NCI-H510A treated with DMSO at 0.1 percent for 48 hours (cell line): ENCODE data around the gene GDF2.

Experiments
- DNase-seq: peaks from one replicate; lab custom pipeline; 2025; lab: John Stamatoyannopoulos, UW

Gene GDF2

DNA sequence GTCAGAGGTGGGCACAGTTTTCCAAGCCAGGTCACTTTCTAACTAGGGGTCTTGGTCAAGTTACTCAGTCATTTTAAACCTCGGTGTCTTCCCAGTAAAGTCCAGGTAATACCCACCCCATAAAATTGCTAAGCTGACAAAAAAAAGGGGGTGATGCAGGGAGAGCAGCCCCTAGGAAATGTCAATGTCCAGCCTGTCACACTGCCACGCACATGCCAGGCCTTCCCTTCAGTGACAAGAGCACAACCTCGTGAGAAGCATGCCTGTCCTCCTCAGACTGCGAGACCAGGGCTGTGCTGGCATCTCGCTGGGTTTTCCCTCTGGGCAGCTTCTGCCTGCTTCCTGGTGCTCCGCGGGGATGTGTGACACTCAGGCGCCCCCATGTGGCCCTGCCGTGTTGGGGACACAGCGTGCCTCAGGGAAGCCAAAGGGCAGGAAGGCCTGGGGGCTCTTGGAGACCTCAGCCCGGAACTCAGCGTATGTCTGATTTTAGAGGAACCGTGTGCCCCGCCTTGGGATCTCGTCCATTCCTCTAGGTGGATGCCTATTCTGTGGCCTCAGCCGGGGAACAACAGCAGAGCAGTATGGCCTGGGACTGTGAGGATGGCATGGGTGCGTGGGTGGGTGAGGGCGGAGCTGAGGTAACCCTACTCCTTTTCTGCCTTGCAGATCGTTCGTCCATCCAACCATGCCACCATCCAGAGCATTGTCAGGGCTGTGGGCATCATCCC lies 10.2 kb upstream of the GDF2 start:
- DNase-seq, result peak; percentile 27

DNA sequence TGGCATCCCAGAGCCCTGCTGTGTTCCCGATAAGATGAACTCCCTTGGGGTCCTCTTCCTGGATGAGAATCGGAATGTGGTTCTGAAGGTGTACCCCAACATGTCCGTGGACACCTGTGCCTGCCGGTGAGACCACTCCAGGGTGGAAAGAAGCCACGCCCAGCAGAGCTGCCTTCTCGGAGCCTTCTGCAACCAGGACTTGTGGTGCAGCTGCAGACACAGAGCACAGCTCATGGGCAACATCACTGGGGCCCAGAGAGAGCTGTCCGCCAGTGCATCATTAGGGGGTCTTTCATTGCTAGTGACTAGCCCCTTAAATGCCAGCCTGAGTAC lies 9.6 kb upstream of the GDF2 start:
- no peak for DNase-seq

DNA sequence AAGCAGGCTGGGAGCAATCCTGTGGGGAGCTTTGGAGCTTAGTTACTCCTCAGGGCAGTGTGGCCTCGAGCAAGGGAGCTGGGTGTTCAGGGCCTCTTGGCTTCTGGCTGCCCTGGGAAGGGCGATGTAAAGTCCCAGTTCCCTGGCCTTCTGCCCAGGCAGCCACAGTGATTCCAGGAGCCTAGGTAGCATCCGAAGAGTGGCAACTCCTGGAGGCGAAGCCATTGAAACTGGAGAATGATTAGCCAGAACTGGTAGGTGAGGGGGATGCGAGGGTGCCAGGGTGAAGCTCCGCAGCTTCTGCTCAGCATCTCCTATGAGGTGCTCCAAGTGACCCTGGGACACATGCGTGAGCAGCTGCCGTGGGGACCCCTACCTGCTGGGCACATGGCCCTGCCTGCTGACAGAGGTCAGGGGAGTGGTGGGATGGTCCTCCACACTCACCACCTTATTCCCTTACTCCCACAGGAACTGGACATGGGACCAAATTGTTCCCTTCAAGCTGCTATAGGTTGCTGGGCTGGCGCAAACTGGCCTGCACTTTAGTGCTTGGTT lies 7.8 kb upstream of the GDF2 start:
- DNase-seq, result no peak

- no peak for DNase-seq
Observed at GRCh38 chr10:47315421-47315820, 6.8 kb upstream of the GDF2 start.

GRCh38 chr10:47316131-47316530 lies 6.1 kb upstream of the GDF2 start:
- no peak for DNase-seq

DNA sequence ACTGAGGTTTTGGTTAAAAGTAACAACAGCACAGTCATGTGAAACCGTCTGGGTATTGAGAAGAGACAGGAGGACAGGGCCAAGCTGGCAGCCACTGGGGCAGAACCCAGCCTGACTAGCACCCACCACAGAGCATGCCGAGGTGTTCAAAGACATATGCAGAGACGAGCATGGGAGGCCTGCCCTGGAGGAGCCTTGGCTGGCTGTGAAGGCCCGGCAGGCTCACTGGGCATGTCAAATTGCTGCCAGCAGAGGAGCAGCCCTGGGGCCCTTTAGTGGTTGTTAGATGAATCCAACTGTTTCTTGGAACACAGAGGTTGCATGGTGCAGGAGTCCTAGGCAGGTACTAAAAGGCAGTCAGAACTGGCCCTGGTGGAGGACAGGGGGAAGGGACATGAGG lies 5.0 kb upstream of the GDF2 start:
- DNase-seq, result no peak

GRCh38 chr10:47318706-47319105 lies 3.5 kb upstream of the GDF2 start:
- DNase-seq, result no peak

DNA sequence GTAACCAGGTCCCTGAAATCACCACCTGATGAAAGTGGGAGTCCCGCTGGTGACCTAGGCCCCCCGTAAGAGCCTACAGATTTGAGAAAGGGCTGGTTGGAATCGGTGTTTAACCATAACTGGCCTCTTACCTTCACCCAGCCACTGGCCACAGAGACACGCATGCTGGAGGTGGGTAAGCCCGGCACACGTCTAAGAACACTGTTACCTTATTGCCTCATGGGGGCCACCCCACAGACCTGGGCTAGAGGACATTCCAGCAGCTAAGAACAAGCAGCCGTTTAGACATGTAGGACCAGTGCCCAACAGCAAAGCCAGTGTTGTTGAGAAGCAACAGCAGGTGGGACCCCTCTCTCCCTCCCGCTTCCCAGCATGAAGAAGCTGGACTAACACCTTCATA lies 2.5 kb upstream of the GDF2 start:
- DNase-seq, result no peak

DNA sequence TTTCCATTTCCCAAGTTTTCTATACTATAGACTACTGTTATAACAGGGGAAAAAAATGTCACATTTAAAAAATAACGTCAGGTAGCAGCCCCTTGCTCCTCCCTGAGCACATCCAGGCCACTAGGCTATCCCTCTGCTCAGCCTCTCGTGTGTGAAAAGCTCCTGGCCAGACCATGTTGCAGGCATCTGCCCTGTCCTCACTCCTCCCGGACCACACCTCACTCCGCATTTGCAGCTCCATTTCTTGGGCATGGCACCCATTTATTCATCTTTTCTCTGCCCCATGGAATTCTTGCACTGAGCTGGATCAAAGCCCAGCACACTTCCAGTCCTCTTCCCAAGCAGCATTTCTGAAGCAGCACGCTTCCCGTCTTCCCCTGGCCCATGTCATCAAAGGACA lies 1.4 kb upstream of the GDF2 start:
- DNase-seq, result no peak

DNA sequence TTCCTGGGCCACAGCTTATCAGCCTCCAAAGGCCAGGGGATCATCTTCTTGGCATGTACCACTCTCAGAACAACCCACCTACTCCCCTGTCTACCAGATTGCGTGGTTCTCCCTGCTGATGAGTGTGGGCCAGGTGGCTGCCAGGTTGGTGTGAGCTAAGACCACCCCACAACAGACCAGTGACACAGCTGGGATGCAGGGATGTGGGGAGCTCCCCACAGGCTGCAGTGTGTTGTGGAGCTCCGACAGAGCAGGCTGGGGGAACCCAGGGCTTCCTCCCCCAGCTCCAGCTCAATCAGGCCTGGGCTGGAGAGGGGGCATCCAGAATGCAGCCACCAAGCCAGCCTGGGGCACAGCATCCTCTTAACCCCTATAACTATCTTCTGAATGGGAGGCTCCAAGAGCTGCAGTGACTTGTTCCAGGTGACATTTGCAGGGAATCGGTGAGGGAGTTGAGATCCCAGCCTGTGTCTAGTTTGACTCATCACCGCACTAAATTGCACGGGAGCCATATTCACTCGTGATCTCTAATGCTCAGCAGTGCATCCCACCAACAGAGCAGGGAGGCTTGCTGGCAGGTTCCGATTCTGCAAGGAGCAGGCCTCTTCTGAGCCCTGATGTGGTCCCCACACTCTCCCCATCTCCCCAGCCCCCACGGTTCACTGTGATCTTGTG lies 596 bp upstream of the GDF2 start:
- no peak for DNase-seq

DNA sequence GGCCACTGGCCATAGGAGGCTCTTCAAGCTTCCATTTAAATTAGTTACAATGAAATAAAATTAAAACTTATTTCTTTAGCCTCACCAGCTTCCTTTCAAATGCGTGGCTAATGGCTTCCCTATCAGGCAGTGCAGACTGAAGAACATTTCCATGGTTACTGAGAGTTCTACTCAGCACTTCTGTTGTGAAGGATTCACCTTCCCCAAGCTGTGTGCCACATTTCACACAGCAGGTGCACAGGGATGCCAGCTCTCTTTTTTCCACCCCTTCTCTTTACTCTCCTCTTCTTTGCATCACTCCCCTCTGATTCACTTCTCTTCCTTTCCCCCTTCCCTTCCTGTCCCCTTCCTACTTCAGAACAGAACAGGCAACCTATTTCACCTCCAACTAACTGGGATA lies 833 bp downstream of the GDF2 start:
- no peak for DNase-seq

- DNase-seq, result no peak
Observed at GRCh38 chr10:47323636-47324296, 1.5 kb downstream of the GDF2 start.

DNA sequence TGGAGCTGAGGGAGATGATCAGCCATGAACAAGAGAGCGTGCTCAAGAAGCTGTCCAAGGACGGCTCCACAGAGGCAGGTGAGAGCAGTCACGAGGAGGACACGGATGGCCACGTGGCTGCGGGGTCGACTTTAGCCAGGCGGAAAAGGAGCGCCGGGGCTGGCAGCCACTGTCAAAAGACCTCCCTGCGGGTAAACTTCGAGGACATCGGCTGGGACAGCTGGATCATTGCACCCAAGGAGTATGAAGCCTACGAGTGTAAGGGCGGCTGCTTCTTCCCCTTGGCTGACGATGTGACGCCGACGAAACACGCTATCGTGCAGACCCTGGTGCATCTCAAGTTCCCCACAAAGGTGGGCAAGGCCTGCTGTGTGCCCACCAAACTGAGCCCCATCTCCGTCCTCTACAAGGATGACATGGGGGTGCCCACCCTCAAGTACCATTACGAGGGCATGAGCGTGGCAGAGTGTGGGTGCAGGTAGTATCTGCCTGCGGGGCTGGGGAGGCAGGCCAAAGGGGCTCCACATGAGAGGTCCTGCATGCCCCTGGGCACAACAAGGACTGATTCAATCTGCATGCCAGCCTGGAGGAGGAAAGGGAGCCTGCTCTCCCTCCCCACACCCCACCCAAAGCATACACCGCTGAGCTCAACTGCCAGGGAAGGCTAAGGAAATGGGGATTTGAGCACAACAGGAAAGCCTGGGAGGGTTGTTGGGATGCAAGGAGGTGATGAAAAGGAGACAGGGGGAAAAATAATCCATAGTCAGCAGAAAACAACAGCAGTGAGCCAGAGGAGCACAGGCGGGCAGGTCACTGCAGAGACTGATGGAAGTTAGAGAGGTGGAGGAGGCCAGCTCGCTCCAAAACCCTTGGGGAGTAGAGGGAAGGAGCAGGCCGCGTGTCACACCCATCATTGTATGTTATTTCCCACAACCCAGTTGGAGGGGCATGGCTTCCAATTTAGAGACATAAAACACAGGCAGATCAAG lies 3.3 kb downstream of the GDF2 start:
- no peak for DNase-seq

DNA sequence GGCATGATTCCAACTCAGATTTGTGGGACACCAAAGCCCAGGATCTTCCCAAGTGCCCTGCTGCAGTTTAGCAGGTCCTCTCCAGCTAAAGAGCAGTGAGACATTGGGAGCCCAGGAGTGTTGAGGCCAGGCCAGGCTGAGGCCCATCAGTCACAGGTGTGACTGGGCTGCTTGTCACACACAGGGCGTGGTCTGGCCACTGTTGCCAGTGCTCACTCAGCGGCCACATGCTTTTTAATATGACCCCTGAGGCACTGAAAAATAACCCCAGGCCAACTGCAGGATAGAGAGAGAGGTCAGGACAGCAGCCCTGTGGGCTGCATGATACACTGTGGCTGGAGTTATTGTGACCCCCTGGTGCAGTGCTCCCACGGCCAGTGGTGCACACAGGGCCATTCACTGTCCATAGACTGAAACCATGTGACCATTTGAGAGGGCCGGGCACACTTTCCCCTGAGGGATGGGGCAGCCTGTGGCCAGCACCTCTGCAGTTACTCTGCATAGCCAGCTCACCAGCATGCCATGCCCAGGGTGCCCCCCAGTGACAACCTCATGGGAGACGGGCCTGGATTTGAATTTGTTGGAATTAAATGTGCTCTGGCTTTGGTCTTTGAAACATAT lies 4.2 kb downstream of the GDF2 start:
- DNase-seq, result no peak

DNA sequence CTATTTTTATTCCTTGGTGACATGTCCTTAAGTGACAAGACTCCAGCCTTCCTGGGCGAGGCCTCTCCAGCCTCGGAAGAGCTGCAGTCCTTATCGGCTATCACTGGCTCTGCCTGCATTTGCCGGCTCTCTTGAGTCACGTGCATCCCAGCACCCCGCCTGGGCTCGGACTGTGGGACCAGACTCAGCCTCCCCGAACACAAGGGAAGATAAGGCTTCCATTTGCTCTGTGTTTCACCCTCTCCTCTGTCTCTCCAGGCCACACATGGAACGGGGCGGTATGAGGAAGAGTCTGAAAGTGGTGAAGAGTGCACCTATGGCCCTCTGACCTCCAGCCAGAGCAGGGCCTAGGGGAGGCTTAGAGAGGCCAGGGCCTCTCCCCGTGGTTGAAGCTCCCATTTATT lies 4.7 kb downstream of the GDF2 start:
- no peak for DNase-seq

- DNase-seq, result no peak
Observed at GRCh38 chr10:47329855-47330254, 7.6 kb downstream of the GDF2 start.

- DNase-seq, result no peak
Observed at GRCh38 chr10:47330366-47330765, 8.1 kb downstream of the GDF2 start.

DNA sequence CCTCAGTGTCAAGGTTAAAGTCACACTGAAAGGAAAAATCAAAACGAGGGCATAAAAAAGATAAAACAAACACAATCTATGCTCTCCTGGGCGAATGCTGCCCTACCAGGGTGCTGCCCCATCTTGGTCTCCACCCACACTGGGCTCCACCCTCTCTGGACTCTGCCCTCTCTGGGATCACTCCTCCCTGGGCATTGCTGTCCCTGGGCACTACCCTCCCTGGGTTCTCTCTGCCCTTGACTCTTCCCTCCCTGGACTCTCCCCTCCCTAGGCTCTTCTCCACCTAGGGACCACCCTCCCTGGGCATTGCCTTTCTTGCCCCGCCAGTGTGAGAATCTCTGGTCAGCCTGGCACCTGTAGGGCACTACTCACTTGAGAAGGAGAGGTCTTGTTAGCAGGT lies 8.6 kb downstream of the GDF2 start:
- DNase-seq, result no peak

DNA sequence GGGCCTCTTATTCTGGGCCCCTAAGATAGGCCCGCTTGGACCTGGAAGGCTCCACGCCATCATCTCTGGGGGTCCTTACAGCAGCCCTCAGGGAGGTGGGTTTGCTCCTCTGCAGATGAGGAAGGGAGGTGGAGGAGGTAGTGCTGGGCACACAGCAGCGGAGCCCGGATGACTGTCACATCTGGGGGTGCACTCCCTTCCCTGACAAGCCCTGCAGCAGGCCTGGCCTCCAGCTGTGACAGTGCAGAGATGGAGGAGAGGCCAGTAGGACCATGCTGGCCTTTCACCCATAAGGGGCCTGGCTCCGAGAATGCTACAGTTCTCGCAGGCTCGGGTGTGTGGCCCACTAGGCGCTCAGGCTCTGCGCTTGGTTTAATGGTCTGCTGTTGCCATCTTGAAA lies 9.2 kb downstream of the GDF2 start:
- no peak for DNase-seq

- no peak for DNase-seq
Observed at GRCh38 chr10:47331954-47332353, 9.7 kb downstream of the GDF2 start.

DNA sequence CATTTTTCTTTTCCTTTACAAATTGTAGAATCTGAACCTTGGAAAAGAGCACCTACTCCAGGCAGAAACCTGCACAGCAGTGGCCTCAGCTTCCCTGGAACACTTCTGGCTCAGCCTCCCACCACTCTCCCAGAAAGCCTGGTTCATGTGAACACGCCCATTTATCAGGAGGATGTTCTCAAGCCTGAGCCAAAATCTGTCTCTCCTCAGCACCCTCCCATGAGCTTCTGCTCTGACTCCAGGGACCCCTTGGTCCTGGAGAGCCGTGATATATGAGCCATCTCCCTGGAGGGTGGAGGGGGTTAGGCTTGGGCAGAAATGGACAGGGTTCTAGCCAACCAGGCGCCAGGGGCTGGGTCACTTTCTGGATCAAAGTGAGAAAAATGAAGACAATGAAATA lies 10.1 kb downstream of the GDF2 start:
- DNase-seq, result no peak

GRCh38 chr10:47332946-47333345 lies 10.7 kb downstream of the GDF2 start:
- DNase-seq, result no peak
